BE2C (cell line): Measurements from ENCODE around the gene MNT.

Experiments used
- DNase-seq: peaks from one replicate; pipeline ENCODE4 v3.0.0-alpha.2; 2020
- H3K27me3 ChIP-seq: fragments of 250-450 bp; sonication (Bioruptor Pico); 2 replicates; pipeline ENCODE4 v1.5.1; 2020; ENCODE audit warnings: mild to moderate bottlenecking
- H3K36me3 ChIP-seq: fragments of 250-450 bp; sonication (Bioruptor Pico); 2 replicates; pipeline ENCODE4 v1.5.1; 2020; ENCODE audit warnings: mild to moderate bottlenecking
- H3K4me1 ChIP-seq: fragments of 250-450 bp; sonication (Bioruptor Pico); 2 replicates; pipeline ENCODE4 v1.5.1; 2020
- H3K4me3 ChIP-seq: 2 replicates; pipeline ENCODE4 v1.5.1; 2011; ENCODE audit warnings: low read depth, low read length
- H3K9me3 ChIP-seq: fragments of 250-450 bp; sonication (Bioruptor Pico); 2 replicates; pipeline ENCODE4 v1.5.1; 2020
- CTCF ChIP-seq: IDR thresholded peaks from 2 replicates; pipeline ENCODE4 v1.5.1; 2012; ENCODE audit warnings: mild to moderate bottlenecking, low read depth, low read length

Gene MNT

GRCh38 chr17:2435181-2435741 is 34.4 kb upstream of the MNT start:
- no peak for TF ChIP-seq CTCF
- Histone ChIP-seq H3K9me3 (no peaks in the 10 kb centered on the region), H3K4me1 (no peaks in the 10 kb centered on the region), H3K27me3 (no peaks in the 10 kb centered on the region), H3K4me3 (no peak overlapping the region), H3K36me3 (peaks cover 4% of the 10 kb centered on the region; the same call in 1 of the 2 replicates)
- no peak for DNase-seq

DNA sequence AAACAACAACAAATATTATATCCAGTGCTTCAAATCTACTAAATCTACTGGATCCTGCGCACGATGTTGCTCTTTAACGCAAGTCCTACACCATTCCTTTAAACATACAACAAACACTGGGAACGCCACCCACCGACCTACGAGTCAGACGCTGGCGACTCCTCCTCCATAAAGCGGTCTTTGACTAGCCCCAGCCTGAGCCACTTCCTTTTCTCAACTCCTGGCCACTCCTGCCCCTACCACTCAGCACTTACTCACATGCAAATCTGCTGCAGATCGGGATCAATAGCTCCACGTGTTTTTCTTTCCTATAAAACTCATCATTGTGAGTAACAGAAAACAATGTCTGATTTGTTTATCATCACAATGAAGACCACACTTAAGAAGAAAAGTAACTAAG is 32.8 kb upstream of the MNT start:
- peaks cover 4% of the 10 kb centered on the region; the same call in 1 of the 2 replicates for H3K36me3 ChIP-seq
- no peaks in the 10 kb centered on the region for H3K4me1 ChIP-seq
- no peak overlapping the region for H3K4me3 ChIP-seq
- no peaks in the 10 kb centered on the region for H3K27me3 ChIP-seq
- no peak for TF ChIP-seq CTCF
- no peaks in the 10 kb centered on the region for H3K9me3 ChIP-seq
- DNase-seq: no peak

DNA sequence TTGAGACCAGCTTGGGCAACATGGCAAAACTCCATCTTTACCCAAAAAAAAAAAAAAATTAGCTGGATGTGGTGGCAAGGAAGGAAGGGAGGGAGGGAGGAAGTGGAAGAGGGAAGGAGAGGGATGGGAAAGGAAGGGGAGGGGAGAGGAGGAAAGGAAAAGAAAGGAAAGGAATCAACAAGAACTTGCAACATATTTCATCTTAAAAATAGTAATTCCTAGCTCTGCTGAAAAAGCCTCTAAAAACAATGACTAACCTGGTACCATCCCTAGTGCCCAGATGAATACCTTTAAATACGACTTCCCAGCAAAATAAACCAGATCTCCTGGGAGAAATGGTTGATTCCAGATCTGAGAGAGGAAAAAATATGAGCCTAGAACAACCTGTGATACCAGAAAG is 27.1 kb upstream of the MNT start:
- H3K9me3 ChIP-seq: no peaks in the 10 kb centered on the region
- no peaks in the 10 kb centered on the region for H3K36me3 ChIP-seq
- no peak for TF ChIP-seq CTCF
- no peak overlapping the region for H3K4me3 ChIP-seq
- DNase-seq: no peak
- H3K4me1 ChIP-seq: no peaks in the 10 kb centered on the region
- H3K27me3 ChIP-seq: no peaks in the 10 kb centered on the region

- no peaks in the 10 kb centered on the region for H3K9me3 ChIP-seq
Observed at GRCh38 chr17:2427215-2427614, 26.4 kb upstream of the MNT start.

DNA sequence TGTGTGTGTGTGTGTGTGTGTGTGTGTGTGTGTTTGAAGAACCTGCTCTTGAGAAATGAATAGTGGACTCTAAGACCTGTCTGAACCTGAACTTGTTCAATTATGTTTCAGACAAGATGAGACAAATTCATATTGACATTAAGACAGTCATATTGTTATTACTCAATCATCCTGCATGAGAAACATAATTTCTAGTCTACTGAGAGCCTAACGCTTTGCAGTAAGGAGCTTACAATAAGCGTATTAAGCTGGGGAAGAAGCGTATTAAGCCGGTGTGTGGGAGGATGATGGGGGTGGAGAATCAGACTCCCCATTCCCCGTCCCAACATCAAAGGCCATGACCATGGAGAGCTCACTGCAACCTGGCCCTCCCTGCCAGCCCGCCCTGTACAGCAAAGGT is 22.4 kb upstream of the MNT start:
- no peak overlapping the region for H3K4me3 ChIP-seq
- no peaks in the 10 kb centered on the region for H3K27me3 ChIP-seq
- TF ChIP-seq CTCF: no peak
- H3K4me1 ChIP-seq: no peaks in the 10 kb centered on the region
- 0 out of 2 replicates have a peak, but pooled peaks cover 3% of the 10 kb centered on the region for H3K36me3 ChIP-seq
- no peaks in the 10 kb centered on the region for H3K9me3 ChIP-seq
- no peak for DNase-seq

More at GRCh38 chr17:2427215-2427614, 26.4 kb upstream of the MNT start:
- no peak for TF ChIP-seq CTCF
- no peaks in the 10 kb centered on the region for H3K36me3 ChIP-seq
- no peaks in the 10 kb centered on the region for H3K27me3 ChIP-seq
- DNase-seq: no peak
- no peaks in the 10 kb centered on the region for H3K4me1 ChIP-seq
- H3K4me3 ChIP-seq: no peak overlapping the region

- Histone ChIP-seq H3K27me3 (no peaks in the 10 kb centered on the region), H3K36me3 (0 out of 2 replicates have a peak, but pooled peaks cover 3% of the 10 kb centered on the region), H3K4me1 (no peaks in the 10 kb centered on the region), H3K9me3 (no peaks in the 10 kb centered on the region), H3K4me3 (no peak overlapping the region)
- 0 out of 2 replicates have a peak, but pooled peaks have one; percentile 10 for TF ChIP-seq CTCF
- no peak for DNase-seq
Observed at GRCh38 chr17:2421315-2422147, 20.7 kb upstream of the MNT start.
